ENCODE measurements around the gene CDHR1.

GRCh38 chr10:84235096-84235495 lies 40.8 kb downstream of the CDHR1 start:
- no peak for TF ChIP-seq POLR2A (IDR thresholded peaks at IDR 0.05)
- TF ChIP-seq, protein P1, sequence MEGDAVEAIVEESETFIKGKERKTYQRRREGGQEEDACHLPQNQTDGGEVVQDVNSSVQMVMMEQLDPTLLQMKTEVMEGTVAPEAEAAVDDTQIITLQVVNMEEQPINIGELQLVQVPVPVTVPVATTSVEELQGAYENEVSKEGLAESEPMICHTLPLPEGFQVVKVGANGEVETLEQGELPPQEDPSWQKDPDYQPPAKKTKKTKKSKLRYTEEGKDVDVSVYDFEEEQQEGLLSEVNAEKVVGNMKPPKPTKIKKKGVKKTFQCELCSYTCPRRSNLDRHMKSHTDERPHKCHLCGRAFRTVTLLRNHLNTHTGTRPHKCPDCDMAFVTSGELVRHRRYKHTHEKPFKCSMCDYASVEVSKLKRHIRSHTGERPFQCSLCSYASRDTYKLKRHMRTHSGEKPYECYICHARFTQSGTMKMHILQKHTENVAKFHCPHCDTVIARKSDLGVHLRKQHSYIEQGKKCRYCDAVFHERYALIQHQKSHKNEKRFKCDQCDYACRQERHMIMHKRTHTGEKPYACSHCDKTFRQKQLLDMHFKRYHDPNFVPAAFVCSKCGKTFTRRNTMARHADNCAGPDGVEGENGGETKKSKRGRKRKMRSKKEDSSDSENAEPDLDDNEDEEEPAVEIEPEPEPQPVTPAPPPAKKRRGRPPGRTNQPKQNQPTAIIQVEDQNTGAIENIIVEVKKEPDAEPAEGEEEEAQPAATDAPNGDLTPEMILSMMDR (IDR thresholded peaks at IDR 0.05), result no peak
